Measurements from ENCODE around the gene ITPKB.
"Not testable (repeated sequence)": the region's sequence is repeated elsewhere in the genome, so short reads cannot be mapped to it uniquely, and the experiment has no call there.

The ITPKB gene

DNA sequence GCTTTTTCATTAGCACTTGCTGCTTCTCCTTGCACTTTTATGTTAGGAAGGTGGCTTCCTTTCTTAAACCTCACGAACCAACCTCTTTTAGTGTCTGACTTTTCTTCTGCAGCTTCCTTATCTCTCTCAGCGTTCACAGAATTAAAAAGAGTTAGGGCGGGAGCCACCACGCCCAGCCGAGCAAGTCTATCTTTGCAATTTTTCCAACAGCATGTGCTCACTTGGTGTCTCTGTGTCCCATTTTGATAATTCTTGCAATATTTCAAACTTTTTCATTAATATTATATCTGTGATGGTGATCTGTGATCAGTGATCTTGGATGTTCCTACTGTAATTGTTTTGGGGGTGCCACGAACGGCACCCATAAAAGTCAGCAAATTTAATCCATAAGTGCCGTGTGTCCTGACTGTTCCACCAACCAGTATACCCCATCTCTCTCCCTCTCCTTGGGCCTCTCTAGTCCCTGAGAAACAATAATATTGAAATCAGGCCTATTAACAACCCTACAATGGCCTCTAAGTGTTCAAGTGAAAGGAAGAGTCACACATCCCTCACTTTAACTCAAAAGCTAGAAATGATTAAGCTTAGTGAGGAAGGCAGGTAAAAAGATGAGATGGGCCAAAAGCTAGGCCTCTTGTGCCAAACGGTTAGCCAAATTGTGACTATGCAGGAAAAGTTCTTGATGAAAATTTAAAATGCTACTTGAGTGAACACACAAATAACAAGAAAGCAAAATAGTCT lies 15.9 kb upstream of the ITPKB start:
- DNase-seq = no peak

DNA sequence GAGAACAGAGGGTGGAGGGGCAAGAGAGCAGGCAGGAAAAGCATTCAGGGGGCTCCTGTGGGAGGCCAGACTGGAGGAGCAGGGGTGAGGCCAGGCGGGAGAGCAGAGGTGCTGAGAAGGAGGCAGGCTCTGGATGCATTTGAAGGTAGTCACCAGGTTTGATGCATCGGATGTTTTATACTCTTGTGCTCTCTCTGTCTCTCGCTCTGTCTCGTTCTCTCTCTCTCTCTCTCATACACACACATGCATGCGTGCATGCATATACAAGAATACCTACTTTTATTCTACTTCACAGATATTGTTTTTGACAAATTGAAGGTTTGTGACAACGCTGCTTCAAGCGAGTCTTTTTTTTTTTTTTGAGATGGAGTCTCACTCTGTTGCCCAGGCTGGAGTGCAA lies 15.0 kb upstream of the ITPKB start:
- DNase-seq = no peak

DNA sequence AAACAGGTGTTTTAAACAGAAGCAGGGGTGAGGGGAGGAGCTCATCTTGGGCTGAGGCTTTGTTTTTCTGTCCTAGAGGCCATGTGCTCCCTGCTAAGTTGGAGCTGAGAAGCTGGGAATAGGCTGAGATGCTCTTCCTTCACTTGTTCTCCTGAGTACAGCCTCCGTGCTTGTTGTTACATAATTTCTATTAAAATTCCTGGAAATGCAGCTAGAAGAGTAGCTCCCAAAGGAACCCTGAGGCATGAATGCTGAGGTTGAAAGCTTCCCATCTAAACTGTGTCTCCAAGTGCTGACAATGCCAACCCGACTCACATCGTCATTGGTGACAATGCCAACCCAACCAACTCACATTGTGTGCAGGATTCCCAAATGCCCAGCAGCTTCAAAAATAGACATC lies 12.6 kb upstream of the ITPKB start:
- no peak for DNase-seq

DNA sequence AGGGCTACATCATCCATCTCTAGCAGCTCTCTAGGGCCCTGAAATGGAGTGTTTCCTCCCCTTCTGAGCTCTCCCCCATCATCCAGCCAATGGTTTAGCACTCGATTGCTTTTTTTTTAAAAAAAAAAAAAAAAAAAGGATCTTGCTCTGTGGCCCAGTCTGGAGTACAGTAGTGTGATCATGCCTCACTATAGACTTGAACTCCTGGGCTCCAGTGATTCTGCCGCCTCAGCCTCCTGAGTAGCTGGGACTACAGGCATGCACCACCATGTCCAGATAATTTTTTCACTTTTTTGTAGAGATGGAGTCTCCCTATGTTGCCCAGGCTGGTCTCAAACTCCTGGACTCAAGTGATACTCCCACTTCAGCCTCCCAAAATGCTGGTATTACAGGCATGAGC lies 12.1 kb upstream of the ITPKB start:
- DNase-seq = no peak

DNA sequence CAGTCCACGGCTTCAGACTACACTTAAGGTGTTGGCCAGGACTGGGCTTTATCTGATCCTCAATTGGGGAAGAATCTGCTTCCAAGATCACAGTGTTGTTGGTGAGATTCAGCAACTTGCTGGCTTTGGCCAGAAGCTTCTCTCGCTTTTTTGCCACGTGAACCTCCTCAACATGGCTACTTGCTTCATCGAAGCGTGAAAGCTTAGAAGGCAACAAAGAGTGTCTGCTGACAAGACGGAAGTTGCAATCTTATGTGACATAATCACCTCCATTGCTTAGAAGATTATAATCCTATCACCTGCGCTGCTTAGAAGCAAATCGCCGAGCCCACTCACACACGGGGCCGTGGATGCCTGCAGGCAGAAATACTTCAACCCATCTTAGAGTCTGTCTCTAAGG lies 10.4 kb upstream of the ITPKB start:
- DNase-seq = no peak

DNA sequence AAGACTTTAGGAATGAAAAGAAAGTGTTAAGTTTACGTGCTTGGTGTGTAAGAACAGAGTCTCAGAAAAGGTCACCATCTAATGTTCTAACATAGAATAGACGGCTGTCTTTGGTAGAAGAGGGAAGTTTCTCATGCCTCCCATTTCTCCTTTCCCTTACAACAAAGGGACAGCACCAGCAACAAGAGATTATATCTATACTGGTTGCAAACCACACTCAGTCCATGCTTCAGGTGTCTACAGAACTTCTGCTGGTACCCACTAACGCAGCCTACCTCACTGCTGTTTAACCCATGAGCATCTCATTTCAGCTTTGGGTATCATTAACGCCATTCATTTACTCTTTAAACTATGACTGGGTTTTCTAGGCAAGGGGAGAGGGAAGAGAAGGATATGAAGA lies 9.2 kb upstream of the ITPKB start:
- DNase-seq = no peak

DNA sequence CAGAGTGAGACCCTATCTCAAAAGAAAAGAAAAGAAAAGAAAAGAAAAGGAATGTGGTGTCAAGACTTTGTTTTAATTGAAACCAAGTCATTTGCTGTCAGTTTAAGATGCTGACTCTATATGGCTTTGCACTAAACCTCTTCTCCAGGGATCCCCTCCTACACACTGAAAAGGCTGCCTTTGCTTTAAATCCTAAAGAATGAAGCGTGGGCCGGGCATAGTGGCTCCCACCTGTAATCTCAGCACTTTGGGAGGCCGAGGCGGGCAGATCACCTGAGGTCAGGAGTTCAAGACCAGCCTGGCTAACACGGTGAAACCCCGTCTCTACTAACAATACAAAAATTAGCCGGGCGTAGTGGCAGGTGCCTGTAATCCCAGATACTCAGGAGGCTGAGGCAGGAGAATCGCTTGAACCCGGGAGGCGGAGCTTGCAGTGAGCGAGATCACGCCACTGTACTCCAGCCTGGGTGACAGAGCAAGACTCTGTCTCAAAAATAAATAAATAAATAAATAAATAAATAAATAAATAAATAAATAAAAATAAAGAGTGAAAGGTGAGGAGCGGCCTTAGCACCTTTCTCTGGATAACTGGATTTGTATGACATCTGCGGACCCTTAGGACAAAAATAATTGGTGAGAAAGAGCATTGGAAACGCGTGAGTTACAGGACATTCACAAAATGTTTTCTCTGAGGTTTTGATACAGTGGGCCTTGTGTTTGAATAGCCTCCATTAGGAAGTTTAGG lies 8.6 kb upstream of the ITPKB start:
- not testable (repeated sequence) for DNase-seq

DNA sequence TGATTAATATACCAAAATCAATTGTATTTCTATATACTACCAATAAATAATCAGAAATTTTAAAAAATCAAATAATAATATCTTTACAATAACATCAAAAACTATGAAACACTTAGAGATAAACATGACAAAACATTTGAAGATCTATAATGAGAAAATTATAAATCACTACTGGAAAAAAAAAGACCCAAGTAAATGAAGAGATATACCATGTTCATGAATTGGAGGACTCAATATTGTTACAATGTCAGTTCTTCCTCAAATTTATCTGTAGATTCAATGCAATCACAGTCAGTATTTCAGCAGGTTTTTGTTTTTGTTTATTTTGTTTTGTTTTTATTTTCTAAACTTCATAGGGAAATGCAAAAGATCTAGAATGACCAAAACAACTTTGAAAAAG lies 4.2 kb upstream of the ITPKB start:
- DNase-seq = no peak

DNA sequence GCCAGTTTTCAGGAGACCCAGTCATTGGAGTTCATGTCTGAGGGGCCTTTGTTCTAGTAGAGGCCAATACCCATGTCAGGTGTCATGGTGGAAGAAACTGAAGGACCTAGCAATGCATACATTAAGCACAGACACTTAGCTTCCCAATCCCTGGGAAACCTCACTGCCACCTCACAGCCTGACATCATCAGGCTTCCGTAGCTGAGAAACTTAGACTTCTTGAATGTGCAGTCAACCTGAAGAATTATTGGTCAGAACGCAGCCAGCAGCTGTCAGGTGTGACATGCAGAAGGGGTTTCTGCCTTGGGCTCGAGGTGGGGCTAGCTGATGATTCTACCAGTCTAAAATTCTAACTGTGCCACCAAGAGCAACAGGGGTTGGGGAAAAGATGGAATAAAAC lies 1.9 kb upstream of the ITPKB start:
- DNase-seq = no peak

DNA sequence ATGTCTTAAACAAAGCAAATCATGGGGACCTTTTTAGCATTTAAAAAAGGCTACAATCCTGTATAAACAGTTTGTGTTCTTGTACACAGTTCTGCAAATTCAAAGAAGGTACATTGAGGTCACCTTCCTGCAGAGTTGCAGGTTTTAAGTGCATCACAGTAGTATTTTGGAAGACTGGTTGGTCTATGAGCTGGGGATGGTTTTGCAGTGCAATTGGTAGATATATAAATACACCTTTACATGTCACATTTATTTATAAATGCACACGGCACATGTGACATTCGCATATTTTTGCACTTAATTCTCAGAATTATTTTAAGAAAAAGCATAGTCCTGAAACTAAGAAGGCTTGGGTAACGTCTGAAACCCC lies 599 bp upstream of the ITPKB start:
- no peak for DNase-seq

DNA sequence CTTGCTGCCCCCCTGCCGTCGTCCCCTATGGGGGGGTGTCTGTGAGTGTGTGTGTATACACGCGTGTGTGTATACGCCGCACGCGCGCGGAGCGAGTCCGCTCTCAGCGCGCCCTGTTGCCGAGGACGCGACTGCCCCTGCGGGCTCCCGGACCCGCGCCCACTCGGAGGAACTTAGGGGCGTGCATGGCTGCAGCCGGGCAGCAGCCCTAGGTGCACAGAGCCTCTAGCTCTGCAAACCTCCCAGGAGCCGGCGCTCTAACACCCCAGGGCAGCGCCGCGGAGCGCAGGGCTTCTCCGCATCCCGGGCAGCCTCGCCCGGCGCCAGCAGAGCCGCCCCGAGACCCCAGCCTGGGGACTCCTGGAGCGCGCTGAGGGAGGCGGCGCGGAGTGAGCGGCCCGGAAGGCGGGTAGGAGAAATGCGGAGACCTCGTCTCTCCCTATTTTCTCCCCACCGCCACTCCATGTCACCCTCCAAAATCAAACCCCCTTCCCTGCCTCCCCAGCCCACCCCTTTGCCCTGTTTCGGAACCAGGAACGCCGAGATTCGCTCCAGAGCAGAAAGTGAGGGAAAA lies 574 bp downstream of the ITPKB start:
- DNase-seq = peak; percentile 39

DNA sequence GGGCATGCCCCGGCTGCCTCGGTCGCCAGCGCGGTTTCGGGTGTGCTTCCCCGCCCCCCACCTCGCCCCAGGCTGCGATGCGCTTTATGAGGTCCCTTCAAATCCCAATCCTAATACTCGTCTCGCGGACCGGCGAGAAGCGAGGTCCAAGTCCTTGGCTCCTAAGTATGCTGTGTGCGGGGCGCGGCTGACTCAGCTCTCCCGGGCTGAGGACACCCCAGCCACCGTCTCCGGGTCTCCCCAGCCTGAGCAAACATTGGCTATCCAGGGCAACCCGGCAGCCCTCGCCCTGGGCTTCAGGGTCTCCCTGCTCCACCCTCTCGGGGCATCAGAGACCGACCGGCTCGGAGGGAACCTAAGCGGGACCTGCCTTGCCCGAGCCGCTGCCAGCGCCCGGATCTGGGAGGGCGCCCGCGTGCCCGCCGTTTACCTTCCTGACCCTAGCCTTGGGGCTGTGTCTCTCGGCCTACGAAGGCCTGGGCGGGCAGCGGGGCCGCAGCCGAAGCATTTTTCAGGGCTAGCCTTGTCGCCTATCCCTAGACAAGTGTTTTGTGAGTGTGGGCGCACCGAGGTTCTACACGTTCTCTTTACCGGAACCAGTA lies 1.2 kb downstream of the ITPKB start:
- DNase-seq = peak; percentile 24

DNA sequence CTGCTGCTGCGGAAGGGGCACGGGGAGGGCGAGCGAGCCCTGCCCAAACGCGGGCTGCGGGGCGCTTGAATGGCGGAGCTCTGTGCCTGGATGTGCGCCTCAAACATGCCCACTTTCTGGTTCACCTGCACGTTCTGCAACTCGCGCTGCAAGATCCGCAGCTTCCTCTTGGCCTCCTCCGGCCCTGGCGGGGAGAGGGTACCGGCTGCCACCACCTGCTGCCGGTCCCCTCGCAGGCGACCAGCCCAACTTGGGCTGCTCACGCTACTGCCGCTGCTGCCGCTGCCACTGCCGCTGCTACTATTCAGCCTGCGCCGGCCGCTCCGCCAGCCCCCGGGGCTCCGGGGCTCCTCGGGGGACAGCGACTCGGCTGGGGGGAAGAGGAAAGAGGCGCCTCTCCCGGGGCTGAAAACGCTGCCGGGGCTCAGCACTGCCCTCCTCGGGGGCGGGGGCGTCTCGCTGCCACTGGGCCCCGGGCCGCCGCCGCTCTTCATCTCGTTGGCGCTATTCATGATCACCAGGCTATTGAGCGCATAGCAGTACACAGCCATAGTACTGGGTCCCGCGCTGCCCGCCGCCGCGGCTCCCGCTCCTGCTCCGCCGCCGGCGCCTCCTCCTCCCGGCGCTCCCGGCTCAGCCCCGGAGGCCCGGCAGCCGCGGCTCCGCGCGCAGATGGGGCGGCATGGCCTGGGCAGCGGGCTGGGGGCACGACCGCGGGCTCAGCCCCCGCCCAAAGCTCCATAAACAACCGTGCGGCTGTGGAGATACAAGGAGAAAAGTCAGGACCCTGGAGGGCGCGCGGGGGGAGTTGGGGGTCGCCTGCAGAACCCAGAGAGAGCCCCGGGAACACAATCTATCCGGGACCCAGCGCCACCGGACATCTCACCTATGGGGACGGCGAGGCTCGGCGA lies 1.9 kb downstream of the ITPKB start:
- DNase-seq = peak; percentile 46

DNA sequence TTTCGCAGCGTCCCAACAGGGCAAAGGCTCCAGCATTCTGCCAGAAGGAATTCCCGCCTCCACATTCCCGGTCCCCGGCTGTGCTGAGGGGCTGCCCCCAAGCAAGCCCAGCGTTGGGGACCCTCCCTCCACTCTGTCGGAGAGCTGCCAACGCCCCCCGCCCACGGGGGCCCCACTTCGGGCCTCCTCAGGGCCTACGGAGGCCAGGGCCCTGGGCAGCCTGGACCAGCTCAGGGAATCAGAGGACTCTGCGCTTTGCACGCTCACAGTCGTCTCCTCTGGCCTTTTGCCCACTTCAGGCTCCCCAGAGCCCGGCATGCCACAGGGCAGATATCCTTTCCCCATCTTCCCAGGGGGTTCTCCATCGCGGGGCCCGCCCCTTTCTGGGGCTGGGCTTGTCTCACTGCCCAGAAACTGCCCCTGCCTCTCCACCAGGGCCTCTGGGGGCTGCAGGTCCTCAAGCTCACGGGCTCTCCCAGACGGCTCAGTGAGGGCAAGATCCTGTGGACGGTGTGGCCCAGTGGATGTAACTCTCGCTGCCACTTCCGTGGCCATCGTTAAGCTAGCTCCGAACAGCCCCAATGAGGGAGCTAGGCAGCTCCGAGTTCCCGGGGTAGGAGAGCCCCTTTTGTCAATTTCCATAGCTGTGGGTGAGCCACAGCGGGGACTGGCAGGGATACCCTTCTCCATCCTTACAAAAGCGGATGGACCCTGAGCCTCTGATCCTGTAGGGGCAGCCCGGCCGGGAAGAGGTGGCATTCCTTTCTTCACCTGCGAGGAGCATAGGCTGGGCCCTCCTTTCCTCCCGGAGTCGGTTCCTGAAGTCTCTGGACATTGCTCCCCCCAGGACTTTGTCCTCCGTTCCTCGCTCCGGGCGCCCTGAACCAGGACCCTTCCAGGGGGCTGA lies 2.8 kb downstream of the ITPKB start:
- peak; percentile 26 for DNase-seq

DNA sequence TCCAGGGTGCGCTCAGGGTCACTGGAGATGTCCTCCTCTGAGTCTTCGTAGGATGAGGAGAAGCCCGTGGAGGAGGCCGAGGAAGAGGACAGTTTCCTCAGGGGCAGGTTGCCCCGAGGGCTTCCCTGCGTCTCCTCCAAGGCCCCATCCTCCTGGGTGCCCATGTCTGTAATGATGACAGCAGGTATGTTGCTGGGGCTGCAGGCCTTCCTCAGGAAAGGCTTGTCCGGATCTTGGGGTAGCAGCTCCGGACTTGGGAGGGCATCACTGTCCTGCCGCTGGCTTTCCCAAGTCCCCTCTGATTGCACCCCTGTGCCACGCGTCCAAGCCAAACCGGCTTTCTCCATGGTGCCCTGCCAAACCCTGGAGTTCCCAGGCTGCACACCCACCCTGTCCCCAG lies 3.5 kb downstream of the ITPKB start:
- no peak for DNase-seq

DNA sequence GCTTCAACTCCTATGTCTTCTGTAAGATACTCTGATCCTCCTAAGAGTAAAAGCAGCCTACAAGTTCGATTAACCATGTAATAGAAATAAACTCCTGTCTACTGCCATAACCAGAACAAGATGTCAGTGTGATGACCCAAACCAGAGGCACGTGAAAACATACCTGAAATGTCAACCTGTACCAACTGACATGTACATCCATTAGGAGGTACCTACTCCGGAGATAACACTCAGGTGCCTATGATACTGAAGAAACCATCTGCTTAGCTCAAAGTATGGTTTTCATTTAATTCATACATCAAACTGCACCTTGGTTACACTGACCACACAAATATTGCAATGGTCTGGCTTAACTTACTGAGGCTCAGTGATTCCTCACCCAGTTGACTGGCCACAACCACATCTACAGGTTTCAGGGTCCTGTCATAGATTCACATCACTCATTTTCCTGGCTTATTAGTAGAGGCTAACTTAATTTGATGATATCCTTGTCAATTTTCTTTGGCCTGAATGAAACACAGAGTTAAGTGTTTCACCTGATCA lies 4.4 kb downstream of the ITPKB start:
- DNase-seq = no peak

DNA sequence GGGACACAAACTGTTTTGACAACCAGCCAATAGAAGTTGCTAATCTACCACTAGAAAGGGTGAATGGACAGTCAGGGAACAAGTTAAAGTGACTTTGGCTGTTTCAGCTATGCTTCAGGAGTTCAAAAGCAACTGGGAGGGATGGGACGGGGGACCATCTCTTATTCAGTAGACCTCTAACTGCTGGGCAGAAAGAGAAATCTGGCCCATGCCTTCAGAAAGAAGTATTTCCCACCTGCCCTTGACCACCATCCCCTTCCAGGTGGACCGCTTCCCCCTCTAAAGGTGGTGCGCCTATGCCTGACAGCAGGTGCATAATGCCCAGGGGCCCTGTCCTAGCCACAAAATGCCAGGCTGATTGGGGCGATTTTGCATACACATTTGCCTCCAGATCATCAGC lies 5.2 kb downstream of the ITPKB start:
- no peak for DNase-seq

DNA sequence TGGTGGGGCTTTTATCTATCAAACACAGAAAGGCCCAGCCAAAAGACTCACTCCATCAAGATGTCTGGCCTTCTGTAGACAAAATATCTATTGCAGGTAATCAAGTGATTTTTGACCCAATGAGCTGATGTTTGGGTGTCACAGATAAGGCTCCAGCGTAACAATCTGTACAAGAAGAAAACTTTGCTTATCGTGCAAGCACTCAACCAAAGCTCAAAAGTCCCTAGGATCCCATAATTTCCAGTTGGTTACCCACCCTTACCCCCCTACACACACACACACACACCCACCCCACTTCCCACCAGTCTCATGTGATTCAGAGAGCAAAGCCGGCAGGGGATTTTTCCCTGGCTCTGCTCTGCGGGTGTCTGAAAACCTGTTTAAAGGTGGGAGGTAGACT lies 5.8 kb downstream of the ITPKB start:
- no peak for DNase-seq

DNA sequence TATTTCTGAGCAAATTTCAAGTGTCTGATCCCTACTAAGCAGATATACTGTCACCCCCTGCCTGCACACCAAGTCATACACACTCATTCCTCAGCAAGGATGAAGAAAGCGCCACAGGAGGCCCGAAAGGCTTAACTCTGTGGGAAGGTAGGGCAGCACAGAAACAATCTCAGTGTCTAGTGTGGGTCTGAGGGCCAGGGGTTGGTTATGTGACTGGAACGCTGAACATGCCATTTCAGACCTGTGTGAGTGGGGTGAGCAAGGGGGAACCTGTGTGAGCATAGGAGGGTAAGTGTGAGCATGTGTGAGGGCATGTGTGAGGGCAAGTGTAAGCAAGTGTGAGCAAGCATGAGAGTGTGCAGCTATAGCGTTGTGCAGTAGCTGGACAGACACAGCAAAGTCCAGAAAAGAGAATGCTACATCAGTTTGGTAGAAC lies 6.2 kb downstream of the ITPKB start:
- DNase-seq = no peak

DNA sequence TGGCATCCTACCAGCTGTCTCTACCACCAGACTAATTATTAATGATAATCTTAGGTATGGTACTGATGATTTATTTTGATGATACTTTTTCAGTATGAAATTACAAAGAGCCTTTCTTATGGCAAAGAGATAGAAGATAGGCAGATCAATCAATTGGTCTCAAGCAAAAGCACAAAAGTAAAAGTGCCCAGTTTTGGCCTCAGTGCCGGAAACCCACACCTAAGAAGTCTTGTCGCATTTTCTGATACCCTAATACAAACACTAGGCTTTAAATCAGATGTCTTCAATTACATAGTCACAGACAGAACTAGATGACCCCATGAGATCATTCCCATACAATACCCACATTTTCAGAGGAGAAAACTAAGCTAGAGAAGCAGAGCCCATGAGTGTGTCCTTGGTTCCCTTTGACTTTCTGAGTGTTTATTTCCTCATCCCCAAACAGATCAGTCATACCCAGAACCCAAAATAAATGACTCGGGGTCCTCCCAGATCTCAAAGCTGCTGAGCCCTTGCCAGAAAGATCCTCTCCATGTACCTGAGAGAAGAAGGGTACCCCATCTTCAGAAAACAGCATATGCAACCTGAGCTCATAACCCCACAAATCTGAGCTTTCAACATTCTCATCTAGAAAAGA lies 7.7 kb downstream of the ITPKB start:
- no peak for DNase-seq

DNA sequence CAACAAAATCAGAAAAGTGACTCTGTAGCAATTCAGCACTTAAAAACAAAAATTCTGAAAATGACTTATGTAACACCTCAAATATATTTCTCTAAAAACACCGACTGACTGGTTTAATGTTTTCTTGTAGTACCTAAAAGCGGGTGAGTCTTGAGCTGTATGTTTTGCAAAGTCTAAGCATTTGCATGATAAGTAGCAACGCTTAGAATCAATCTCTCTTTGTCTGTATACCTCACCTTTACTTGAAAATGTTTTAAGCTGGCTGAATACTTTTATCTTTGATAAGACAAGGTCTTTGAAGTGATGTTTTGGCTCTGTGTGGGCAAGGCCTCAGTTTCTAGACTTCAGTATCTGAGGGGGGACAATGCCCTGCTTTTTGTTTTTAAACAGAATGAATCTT lies 8.2 kb downstream of the ITPKB start:
- DNase-seq = no peak
